Skin of body (tissue), 2 donors: ENCODE measurements around the gene ANKIB1. TPM values are rescaled to one million over a fixed set of nuclear protein-coding genes. Genes with fewer than 3 reads are reported as not detected.
A peak's percentile ranks its signal among the peaks of the same experiment; 100 is the strongest.
"Not testable (repeated sequence)": the region's sequence is repeated elsewhere in the genome, so short reads cannot be mapped to it uniquely, and the experiment has no call there.

Experiments used
- DNase-seq: peaks from one replicate; lab custom pipeline; 2025; lab: John Stamatoyannopoulos, UW
- total RNA-seq: library from RNA; depleted of rRNA; stranded (reverse); fragments of >200 nt; gene quantifications from one replicate; pipeline ENCODE4 v1.2.3, GENCODE V29; 2014

ANKIB1 gene
- 38.7 TPM for total RNA-seq

GRCh38 chr7:92245487-92246359 is at the start of gene ANKIB1, which contains the start of gene KRIT1:
ANKIB1 (plus strand) TSS chr7:92245974; CDS start chr7:92294979, 49,005 bp downstream.
KRIT1 (minus strand) TSS chr7:92245914; CDS start chr7:92242135, 3,779 bp downstream.
- DNase-seq: peak; percentile 87

GRCh38 chr7:92200791-92201190 is 45.0 kb upstream of the ANKIB1 start:
- no peak for DNase-seq

- no peak for DNase-seq
Measured at GRCh38 chr7:92205987-92206386, 39.8 kb upstream of the ANKIB1 start.

DNA sequence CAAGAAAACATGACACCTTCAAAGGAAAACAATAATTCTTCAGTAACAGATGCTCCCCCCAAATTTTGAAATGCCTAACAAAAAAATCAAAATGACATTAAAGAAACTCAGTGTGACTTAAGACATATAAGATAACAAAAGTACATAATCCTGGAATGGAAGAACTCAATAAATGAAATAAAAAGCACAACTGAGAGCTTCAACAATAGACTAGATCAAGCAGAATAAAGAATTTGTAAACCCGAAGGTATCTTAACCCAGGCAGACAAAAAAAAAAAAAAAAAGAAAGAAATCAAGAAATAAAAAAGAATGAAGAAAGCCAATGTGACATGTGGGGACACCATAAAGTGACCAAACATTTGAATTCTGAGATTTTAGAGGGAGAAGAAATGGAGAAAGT is 39.1 kb upstream of the ANKIB1 start:
- DNase-seq: no peak

- DNase-seq: no peak
Measured at GRCh38 chr7:92221766-92222165, 24.0 kb upstream of the ANKIB1 start.

DNA sequence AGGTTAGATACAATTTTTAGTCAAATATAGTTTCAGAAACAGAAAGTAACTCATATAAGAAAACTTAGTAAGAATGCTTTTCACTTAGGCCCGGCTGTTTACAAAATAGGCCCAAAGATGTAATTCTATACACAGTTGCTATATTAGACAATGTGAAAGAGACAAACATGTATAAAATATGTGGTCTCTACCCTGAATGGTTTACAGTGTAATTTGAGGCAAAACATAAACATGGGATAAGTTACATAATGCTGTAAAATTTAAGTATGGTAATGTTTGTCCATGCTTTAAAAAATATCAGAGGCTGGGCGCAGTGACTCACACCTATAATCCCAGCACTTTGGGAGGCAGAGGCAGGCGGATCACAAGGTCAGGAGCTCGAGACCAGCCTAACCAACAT is 18.8 kb upstream of the ANKIB1 start:
- no peak for DNase-seq

DNA sequence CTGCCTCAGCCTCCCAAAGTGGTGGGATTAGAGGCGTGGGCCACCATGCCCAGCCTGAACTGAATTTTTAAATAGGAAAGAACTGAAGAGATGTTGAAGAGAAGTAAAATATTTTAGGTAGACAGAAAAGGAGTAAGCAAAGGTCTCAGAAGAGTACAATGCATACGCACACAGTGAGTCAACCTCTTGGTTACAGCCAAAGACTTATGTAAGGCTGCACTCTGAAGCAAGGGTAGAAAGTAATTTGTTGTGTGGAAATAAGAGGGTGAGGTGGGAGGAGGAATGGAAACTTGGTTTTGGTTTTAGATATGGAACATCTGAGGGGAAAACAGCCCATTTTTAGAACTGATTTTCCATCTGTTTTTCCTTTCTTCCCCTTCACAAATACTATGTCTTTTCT is 17.7 kb upstream of the ANKIB1 start:
- no peak for DNase-seq

DNA sequence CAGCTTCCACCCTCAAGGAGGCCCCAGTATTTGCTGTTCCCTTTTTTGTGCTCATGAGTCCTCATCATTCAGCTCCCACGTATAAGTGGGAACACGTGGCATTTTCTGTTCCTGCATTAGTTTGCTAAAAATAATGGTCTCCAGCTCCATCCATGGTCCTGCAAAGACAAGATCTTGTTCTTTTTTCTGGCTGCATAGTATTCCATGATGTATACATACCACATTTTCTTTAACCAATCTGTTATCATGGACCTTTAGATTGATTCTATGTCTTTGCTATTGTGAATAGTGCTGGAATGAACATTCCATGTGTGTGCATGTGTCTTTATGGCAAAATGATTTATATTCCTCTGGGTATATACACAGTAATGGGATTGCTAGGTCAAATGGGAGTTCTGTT is 17.0 kb upstream of the ANKIB1 start:
- DNase-seq: no peak

GRCh38 chr7:92230547-92230946 is 15.2 kb upstream of the ANKIB1 start:
- no peak for DNase-seq

GRCh38 chr7:92242972-92243371 is 2.8 kb upstream of the ANKIB1 start:
- no peak for DNase-seq

DNA sequence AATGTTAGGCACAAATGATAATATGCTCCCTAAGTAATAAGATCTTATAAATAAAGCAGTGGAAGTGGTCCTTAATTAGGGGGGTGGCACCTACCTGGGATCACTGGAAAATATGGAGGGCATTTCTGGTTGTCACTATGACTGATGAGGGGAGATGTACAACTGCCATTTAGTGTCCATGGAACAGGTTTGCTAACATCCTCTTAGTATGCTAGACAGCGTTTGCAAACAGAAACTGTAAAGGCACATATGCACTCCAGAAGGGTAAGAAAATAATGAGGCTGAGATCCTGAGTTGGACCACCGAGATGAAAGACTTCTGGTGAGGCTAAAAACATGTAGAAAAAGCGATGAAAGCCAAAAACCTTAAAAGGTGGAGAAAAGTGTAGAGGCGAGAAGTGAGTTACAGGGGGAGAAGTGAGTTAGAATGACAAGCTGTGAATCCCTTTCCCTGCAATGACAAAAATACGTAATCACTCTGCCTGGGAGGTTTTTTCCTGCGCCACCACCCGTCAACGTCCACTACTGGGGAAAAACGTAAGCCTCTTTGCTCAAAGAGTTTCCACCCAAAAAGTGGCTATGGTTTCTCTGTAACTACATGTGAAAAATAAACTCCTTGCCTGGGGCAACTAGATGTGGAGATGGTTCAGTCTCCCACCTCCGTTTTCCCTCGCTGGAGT is 827 bp upstream of the ANKIB1 start:
- no peak for DNase-seq

DNA sequence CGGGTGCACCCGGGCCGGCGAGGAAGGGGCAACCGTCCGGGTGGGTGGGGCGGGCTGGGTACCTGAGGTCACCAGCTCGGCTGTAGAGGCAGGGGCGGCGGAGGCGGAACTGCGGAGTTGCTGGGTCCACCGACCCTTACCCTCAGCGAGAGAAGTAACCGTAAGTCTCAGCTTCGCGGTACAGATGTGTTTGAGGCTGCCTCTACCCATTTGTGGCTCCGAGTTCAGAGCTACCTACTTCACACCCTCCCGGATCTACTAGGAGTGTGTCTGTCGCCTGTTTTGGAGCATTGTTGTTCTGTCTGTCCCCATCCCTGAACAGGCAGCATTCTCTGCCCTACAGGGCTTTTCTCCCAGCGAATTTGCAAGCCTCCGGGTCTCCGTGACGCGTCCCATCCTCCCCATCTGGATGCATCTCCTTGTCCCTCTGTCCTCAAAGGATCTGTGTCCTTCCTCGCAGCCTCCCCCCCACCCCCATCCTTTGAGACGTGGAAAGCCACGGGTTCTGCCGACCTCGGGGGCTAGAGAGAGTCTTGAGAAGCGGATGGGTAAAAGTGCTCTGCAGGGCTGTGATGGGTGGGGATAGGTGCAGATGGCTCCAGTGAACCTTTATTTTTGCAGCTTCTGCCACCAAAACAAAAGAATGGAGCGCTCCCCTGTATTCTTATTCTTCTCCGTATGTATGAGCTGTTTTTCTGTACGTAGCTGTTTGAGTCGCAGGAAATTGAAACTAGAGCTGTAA is 757 bp downstream of the ANKIB1 start:
- DNase-seq: peak; percentile 17

- no peak for DNase-seq
Measured at GRCh38 chr7:92250603-92251002, 4.8 kb downstream of the ANKIB1 start.

- no peak for DNase-seq
Measured at GRCh38 chr7:92251181-92251580, 5.4 kb downstream of the ANKIB1 start.

DNA sequence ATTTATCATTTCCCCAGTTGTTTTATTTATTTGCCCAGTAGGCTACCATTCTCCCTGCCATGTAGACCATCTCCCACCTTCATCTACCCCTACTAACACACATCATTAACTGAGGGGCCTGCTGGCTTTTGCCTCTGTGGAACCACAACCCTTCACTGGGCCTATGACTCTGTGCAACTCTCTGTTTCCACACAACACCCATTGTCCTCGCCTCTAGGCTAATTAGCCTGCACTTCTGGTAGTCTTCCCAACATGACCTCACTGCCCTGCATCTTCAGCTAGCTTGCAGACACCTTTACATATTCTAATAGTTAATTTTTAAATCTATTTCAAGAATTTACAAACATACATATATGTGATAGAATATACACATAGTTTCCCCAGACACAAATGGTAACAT is 7.5 kb downstream of the ANKIB1 start:
- DNase-seq: no peak

DNA sequence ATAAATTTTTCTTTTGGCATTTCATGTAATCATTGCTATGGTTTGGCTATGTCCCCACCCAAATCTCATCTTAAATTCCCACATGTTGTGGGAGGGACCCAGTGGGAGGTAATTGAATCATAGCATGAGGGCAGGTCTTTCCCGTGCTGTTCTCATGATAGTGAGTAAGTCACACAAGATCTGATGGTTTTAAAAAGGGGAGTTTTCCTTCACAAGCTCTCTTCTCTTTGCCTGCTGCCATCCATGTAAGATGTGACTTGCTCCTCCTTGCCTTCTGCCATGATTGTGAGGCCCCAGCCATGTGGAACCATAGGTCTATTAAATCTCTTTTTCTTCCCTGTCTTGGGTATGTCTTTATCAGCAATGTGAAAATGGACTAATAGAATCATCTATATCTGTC is 9.0 kb downstream of the ANKIB1 start:
- not testable (repeated sequence) for DNase-seq

GRCh38 chr7:92255308-92255707 is 9.5 kb downstream of the ANKIB1 start:
- DNase-seq: no peak

DNA sequence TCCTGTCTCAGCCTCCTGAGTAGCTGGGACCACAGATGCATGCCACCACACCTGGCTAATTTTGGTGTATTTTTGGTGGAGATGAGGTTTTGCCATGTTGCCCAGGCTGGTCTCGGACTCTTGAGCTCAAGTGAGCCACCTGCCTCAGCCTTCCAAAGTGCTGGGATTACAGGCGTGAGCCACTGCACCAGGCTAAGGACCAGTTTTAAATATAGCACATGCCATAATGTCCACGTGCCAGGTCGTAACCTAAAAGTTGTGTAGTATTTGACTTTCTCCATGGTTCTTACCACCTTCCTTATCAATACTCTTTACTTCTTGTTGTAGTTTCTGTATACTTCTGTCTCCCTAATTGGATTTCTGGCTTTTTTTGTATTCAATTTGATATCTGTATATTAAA is 13.3 kb downstream of the ANKIB1 start:
- DNase-seq: no peak

DNA sequence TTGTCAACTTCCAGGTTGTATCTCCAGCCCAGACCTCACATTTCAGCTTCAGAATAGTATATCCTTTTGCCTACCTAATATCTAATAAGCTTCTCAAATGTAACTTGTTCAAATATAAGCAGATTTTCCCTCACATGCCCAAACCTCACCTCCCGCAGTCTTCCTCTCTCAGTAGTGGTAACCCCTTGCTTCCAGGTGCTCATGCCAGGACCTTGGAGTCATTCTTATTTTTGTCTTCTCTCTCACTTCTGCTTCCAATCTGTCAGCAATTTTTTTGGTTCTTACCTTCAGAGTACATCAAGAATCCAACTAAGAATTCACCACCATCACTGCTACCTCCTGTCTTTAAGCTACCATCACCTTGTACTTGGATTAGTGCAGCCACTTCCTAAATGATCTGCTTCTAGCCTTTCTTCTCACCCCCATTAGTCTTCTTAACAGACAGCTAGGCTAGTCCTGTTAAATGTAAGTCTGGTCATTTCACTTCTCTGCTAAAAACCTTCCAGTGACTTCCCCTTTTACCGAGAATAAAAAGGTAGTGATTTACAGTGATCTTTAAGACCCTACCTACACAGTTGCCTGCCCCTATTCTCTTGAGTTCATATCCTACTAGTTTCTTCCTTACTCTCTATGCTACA is 14.0 kb downstream of the ANKIB1 start:
- DNase-seq: no peak

GRCh38 chr7:92260248-92260781 is 14.5 kb downstream of the ANKIB1 start:
- no peak for DNase-seq
